ENCODE data around the gene RNF39. TPM values are rescaled to one million over a fixed set of nuclear protein-coding genes. Genes with fewer than 3 reads are reported as not detected.

Gene RNF39
- total and polyA plus RNA-seq, 2 of the 13 experiments (the other 11 are each of a cell fraction or from before 2014, with no cell fraction given): 0.13 to 1.8 TPM

DNA sequence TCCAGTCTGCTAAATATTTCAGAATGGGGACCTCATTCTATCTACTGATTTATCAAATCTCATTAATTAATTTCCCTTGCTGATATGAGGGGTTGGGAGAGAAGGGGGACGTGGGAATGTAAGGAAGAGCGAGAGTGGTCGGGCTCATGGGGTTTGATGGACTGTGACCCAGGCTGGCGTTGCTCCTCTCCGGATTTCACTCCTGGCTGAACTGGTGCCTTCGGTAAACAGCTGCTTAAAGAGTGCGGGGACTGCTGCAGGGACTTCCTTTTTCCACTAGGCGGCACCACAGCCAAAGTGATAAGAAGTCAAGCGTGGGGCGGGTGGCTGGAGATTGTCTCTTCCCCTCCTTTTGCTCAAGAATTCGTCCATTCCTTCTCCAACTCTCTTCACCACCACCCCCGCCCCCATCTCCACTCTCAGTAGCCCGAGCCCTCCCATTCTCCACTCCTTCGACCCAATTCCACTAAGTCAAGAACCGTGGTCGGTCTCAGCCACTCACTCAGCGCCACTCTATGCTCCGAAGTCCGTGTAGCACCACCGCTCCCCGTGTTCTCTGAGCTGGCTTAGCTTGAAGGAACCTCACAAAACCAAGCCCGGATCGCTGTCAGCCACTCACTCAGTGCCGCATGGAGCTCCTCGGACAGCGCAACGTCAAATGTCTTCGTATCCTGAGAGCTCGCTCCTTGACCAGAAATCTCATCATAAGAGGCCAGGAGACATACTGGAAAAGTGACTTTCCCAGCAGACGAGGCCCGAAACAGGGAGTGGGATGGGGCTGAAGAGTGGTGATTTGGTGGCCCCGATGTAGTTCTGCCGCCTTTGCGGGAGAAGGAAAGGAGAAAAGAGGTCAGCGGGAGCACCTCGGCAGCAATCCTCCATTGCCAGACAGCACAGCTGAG is 27.7 kb upstream of the RNF39 start (continued):
- TF ChIP-seq RNF219 (CRISPR knock-in tag; IDR thresholded peaks at IDR 0.05): no peak
- 0 out of 2 replicates have a peak, but pooled peaks have one; percentile 66 for TF ChIP-seq ZNF556 (CRISPR knock-in tag; IDR thresholded peaks at IDR 0.05; ENCODE audit: borderline replicate concordance)
- TF ChIP-seq IKZF4 (CRISPR knock-in tag; IDR thresholded peaks at IDR 0.05; ENCODE audit: borderline replicate concordance, low read depth, not compliant biosample characterization): no peak
- peak; percentile 78 for TF ChIP-seq MED1 (CRISPR knock-in tag; IDR thresholded peaks at IDR 0.05)
- TF ChIP-seq ZNF672 (CRISPR knock-in tag; IDR thresholded peaks at IDR 0.05): no peak
- no peak for TF ChIP-seq ZNF720 (CRISPR knock-in tag; IDR thresholded peaks at IDR 0.05)
- TF ChIP-seq, protein P1, sequence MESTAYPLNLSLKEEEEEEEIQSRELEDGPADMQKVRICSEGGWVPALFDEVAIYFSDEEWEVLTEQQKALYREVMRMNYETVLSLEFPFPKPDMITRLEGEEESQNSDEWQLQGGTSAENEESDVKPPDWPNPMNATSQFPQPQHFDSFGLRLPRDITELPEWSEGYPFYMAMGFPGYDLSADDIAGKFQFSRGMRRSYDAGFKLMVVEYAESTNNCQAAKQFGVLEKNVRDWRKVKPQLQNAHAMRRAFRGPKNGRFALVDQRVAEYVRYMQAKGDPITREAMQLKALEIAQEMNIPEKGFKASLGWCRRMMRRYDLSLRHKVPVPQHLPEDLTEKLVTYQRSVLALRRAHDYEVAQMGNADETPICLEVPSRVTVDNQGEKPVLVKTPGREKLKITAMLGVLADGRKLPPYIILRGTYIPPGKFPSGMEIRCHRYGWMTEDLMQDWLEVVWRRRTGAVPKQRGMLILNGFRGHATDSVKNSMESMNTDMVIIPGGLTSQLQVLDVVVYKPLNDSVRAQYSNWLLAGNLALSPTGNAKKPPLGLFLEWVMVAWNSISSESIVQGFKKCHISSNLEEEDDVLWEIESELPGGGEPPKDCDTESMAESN (CRISPR knock-in tag; conservative IDR thresholded peaks at IDR 0.05): 0 out of 2 replicates have a peak, but pooled peaks have one; percentile 48
- no peak for TF ChIP-seq ZUFSP (CRISPR knock-in tag; IDR thresholded peaks at IDR 0.05; ENCODE audit: borderline replicate concordance)
- no peak for TF ChIP-seq NCOA5 (CRISPR knock-in tag; IDR thresholded peaks at IDR 0.05)
- TF ChIP-seq STAG1 (CRISPR knock-in tag; IDR thresholded peaks at IDR 0.05): peak; percentile 91
- 0 out of 2 replicates have a peak, but pooled peaks have one; percentile 59 for TF ChIP-seq ZNF230 (CRISPR knock-in tag; IDR thresholded peaks at IDR 0.05)
- TF ChIP-seq MXI1 (IDR thresholded peaks at IDR 0.05; ENCODE audit: borderline replicate concordance, low read depth, low read length): peak; percentile 64; the same call in 1 of the 3 replicates
- 0 out of 2 replicates have a peak, but pooled peaks have one; percentile 70 for TF ChIP-seq ZNF746 (CRISPR knock-in tag; IDR thresholded peaks at IDR 0.05)
- TF ChIP-seq, protein P2, sequence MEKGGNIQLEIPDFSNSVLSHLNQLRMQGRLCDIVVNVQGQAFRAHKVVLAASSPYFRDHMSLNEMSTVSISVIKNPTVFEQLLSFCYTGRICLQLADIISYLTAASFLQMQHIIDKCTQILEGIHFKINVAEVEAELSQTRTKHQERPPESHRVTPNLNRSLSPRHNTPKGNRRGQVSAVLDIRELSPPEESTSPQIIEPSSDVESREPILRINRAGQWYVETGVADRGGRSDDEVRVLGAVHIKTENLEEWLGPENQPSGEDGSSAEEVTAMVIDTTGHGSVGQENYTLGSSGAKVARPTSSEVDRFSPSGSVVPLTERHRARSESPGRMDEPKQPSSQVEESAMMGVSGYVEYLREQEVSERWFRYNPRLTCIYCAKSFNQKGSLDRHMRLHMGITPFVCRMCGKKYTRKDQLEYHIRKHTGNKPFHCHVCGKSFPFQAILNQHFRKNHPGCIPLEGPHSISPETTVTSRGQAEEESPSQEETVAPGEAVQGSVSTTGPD (CRISPR knock-in tag; IDR thresholded peaks at IDR 0.05): no peak; the same call in 1 of the 2 replicates
- peak; percentile 42; the same call in 1 of the 2 replicates for TF ChIP-seq KLF12 (CRISPR knock-in tag; IDR thresholded peaks at IDR 0.05; ENCODE audit: borderline replicate concordance)
- no peak for TF ChIP-seq RNF2 (conservative IDR thresholded peaks at IDR 0.05; ENCODE audit: low read depth)
- TF ChIP-seq ZBTB49 (CRISPR knock-in tag; IDR thresholded peaks at IDR 0.05; ENCODE audit: borderline replicate concordance): no peak
- no peak for TF ChIP-seq ZNF441 (CRISPR knock-in tag; IDR thresholded peaks at IDR 0.05; ENCODE audit: borderline replicate concordance)
- TF ChIP-seq ZNF343 (CRISPR knock-in tag; IDR thresholded peaks at IDR 0.05): no peak

All from HepG2 (cell line).